ENCODE measurements around the gene ST13. TPM values are rescaled to one million over a fixed set of nuclear protein-coding genes. Genes with fewer than 3 reads are reported as not detected.

ST13 gene
- polyA plus RNA-seq, 1 donor from 2014 or later, result 195 TPM

- Histone ChIP-seq H4K20me1 (ENCODE audit: insufficient read depth) (no peaks in the 10 kb centered on the region), H3K4me2 (ENCODE audit: low read length) (no peak overlapping the region), H3K27me3 (ENCODE audit: insufficient read depth, low read depth, low read length) (no peaks in the 10 kb centered on the region), H3K36me3 (ENCODE audit: insufficient read depth, low read length) (no peaks in the 10 kb centered on the region), H3K27ac (ENCODE audit: low read length) (no peak overlapping the region), H2AFZ (ENCODE audit: low read depth, low read length) (no peak overlapping the region), H3K9me2 (ENCODE audit: insufficient read depth, low read length) (no peaks in the 10 kb centered on the region), H3K9ac (ENCODE audit: low read length) (no peak overlapping the region), H3F3A (ENCODE audit: insufficient read depth, low read length, poor library complexity, severe bottlenecking) (no peaks in the 10 kb centered on the region), H3K79me2 (replicated peaks; ENCODE audit: insufficient read depth, low read length) (no peaks in the 10 kb centered on the region), H3K4me3 (ENCODE audit: low read length) (no peak overlapping the region), H3K9me3 (ENCODE audit: low read length) (no peaks in the 10 kb centered on the region)
- TF ChIP-seq EP300 (conservative IDR thresholded peaks at IDR 0.05; ENCODE audit: poor library complexity, severe bottlenecking), result no peak
- TF ChIP-seq EZH2 (IDR thresholded peaks at IDR 0.05; ENCODE audit: borderline replicate concordance, insufficient read depth, low read length, poor library complexity, severe bottlenecking), result no peak
- TF ChIP-seq TAF1 (IDR thresholded peaks at IDR 0.05; ENCODE audit: low read depth), result no peak
- TF ChIP-seq POLR2AphosphoS5 (IDR thresholded peaks at IDR 0.05), result no peak
- TF ChIP-seq CTCF (IDR thresholded peaks at IDR 0.05; ENCODE audit: poor library complexity, severe bottlenecking), result peak; percentile 73
- no peak for TF ChIP-seq REST (IDR thresholded peaks at IDR 0.05; ENCODE audit: borderline replicate concordance)
- peak; percentile 81 for TF ChIP-seq RAD21 (conservative IDR thresholded peaks at IDR 0.05)
- TF ChIP-seq MXI1 (conservative IDR thresholded peaks at IDR 0.05; ENCODE audit: poor library complexity, severe bottlenecking), result no peak
- peak; percentile 71 for TF ChIP-seq SMC3 (conservative IDR thresholded peaks at IDR 0.05; ENCODE audit: poor library complexity)
Observed at GRCh38 chr22:40898850-40899357, 42.5 kb upstream of the ST13 start.

- no peaks in the 10 kb centered on the region for H3K36me3 ChIP-seq (ENCODE audit: insufficient read depth, low read length)
- no peaks in the 10 kb centered on the region for H3K27me3 ChIP-seq (ENCODE audit: insufficient read depth, low read depth, low read length)
- H3K9me3 ChIP-seq (ENCODE audit: low read length), result no peaks in the 10 kb centered on the region
- H2AFZ ChIP-seq (ENCODE audit: low read depth, low read length), result no peak overlapping the region
- no peak overlapping the region for H3K4me2 ChIP-seq (ENCODE audit: low read length)
- no peaks in the 10 kb centered on the region for H3K9me2 ChIP-seq (ENCODE audit: insufficient read depth, low read length)
- no peaks in the 10 kb centered on the region for H3F3A ChIP-seq (ENCODE audit: insufficient read depth, low read length, poor library complexity, severe bottlenecking)
- H3K9ac ChIP-seq (ENCODE audit: low read length), result no peak overlapping the region
- no peak overlapping the region for H3K27ac ChIP-seq (ENCODE audit: low read length)
- H3K4me3 ChIP-seq (ENCODE audit: low read length), result no peak overlapping the region
- no peaks in the 10 kb centered on the region for H4K20me1 ChIP-seq (ENCODE audit: insufficient read depth)
- no peaks in the 10 kb centered on the region for H3K79me2 ChIP-seq (replicated peaks; ENCODE audit: insufficient read depth, low read length)
- no peak for TF ChIP-seq EZH2 (IDR thresholded peaks at IDR 0.05; ENCODE audit: borderline replicate concordance, insufficient read depth, low read length, poor library complexity, severe bottlenecking)
- no peak for TF ChIP-seq EP300 (conservative IDR thresholded peaks at IDR 0.05; ENCODE audit: poor library complexity, severe bottlenecking)
- TF ChIP-seq POLR2AphosphoS5 (IDR thresholded peaks at IDR 0.05), result no peak
- no peak for TF ChIP-seq REST (IDR thresholded peaks at IDR 0.05; ENCODE audit: borderline replicate concordance)
- no peak for TF ChIP-seq CTCF (IDR thresholded peaks at IDR 0.05; ENCODE audit: poor library complexity, severe bottlenecking)
- TF ChIP-seq TAF1 (IDR thresholded peaks at IDR 0.05; ENCODE audit: low read depth), result no peak
- no peak for TF ChIP-seq MXI1 (conservative IDR thresholded peaks at IDR 0.05; ENCODE audit: poor library complexity, severe bottlenecking)
- no peak for TF ChIP-seq RAD21 (conservative IDR thresholded peaks at IDR 0.05)
- no peak for TF ChIP-seq SMC3 (conservative IDR thresholded peaks at IDR 0.05; ENCODE audit: poor library complexity)
Observed at GRCh38 chr22:40894417-40894816, 38.0 kb upstream of the ST13 start.

Measured in neural cell (in vitro differentiated cells).